SW480 (cell line): ENCODE data around the gene VPREB3.
A peak's percentile ranks its signal among the peaks of the same experiment; 100 is the strongest.

Source experiments
- DNase-seq: peaks from one replicate; pipeline ENCODE4 v3.0.0-alpha.2; 2016; ENCODE audit warnings: low spot score

The VPREB3 gene

GRCh38 chr22:23764899-23765881 is 11.0 kb upstream of the VPREB3 start:
- DNase-seq: no peak

GRCh38 chr22:23763954-23764353 is 9.7 kb upstream of the VPREB3 start:
- no peak for DNase-seq

- no peak for DNase-seq
Observed at GRCh38 chr22:23763579-23763945, 9.3 kb upstream of the VPREB3 start.

- no peak for DNase-seq
Observed at GRCh38 chr22:23762842-23763578, 8.8 kb upstream of the VPREB3 start, which contains the start of gene C22orf15. Gene C22orf15, plus strand, starts transcription at chr22:23762990. Its CDS starts 317 bp downstream, at chr22:23763307.

DNA sequence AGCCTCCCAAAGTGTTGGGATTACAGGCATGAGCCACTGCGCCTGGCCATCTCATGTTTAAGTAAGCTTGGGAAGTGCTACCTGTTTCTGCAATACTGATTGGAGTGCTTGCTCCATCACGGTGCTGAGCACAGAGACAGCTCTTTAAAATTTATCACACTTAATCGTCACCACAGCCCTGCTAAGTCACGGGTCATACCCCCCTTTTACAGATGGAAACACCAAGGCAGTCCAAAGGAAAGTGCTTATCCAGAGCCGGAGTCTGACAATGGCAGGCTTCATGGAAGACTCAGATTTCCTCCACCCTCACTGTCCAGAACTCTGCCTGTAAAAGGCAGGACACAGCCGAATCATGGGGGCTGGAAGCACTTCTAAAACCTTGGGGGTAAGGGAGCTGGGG is 5.8 kb upstream of the VPREB3 start:
- no peak for DNase-seq

DNA sequence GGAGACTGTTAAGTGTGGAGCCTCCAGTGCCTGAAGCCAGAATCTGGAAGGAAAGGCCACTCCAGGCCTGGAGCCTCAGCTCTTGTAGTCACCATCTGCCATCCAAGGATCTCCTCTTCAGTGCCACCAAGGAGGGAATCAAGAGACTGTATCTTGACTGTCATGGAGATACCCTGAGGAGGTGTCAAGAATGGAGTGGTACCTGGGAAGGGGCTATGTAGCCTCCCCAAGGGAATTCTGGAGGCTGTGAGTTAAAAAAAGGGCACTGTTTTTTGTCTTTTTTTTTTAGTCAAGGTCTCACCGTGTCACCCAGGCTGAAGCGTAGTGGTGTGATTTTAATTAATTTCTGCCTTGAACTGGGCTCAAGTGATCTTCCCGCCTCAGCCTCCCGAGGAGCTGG is 5.3 kb upstream of the VPREB3 start:
- DNase-seq: no peak

GRCh38 chr22:23756891-23757290 is 2.7 kb upstream of the VPREB3 start:
- DNase-seq: no peak

GRCh38 chr22:23755711-23756110 is 1.5 kb upstream of the VPREB3 start:
- no peak for DNase-seq

DNA sequence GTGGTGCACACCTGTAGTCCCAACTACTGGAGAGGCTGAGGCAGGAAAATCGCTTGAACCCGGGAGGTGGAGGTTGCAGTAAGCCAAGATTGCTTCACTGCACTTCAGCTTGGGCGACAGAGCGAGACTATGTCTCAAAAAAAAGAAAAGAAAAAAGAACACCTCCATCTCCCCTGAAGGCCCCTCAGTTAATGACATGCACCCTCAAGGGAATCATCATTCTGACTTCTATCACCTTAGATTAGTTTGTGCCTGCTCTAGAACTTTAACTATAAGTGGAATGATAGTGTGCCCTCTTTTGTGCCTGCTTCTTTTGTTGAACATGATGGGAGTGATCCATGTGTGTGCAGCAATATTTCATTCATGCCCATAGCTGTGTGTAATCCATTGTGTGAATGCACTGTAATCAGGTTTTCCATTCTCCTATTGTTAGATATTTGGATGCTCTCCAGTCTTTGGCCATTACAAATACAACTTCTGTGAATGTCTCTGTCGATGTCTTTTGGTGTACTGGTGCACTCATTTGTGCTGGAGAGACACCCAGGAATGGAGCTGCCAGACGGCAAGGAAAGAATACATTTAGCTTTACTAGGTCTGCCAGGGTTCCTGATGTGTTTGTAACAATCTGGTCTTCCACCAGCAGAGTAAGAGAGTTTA is 883 bp upstream of the VPREB3 start:
- DNase-seq: no peak

DNA sequence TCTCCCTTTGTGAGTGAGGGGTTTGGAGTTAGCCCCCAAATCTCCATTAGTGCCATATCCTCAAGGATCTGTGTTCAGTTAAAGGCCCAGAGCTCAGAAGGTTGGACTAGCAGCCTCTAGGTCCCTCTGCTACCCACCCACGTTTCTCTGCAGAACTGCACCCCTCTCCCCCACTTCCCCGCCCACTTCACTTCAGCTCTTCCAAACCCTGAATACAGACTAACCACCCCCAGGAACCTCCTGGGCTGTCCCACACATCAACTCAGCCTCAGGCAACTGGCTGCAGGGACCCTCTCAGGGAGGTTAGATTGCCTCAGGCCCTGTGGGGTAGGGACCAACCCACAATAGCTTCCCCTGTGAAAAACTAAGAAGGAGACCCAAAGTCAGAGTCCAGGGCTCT is 840 bp downstream of the VPREB3 start:
- no peak for DNase-seq

DNA sequence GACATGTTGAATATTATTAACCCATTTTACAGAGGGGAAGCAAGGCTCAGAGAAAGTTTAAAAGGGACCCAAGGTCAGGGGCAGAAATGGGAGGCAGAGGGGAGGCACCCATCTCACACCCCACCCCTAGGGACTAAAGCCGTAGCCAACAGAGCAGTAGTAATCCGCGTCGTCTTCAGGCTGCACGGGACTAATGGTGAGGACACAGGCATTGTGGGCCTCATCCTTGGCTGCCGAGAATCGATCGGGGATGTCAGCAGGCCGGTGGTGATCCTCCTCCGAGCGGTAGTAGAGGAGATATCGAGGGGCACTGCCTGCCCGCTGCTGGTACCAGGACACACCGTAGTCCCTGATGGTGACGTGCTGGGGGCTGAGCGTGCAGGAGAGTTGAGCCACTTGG is 1.5 kb downstream of the VPREB3 start:
- DNase-seq: no peak

DNA sequence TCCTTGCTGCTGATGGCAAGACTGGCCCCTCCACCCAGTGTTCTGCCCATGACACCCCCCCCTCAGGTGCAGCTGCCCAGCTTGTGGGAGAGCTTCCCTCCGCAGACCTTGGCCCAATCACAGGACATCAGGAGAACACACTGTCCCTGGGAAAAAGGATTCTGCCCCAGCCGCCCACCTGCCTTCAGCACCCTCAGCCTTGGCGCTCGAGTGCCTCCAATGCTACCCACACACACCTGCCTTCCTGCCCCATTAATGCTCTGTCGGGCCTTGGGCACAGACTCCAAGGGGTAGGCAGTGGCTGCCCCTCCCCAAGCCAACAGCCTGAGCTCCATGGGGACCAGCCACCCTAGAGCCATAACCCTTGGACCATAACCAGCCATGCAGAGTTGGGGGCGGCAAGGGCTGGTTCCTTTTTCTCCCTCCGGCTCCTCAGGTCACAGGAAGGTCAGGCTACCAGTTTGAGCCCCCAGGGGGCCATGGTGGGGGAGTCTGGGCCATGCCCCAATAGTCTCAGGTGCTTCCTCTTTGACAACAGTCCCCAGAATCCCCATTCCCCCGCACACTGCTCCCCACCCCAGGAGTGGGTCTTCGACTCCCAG is 2.0 kb downstream of the VPREB3 start:
- DNase-seq: no peak

- no peak for DNase-seq
Observed at GRCh38 chr22:23751441-23751996, 2.7 kb downstream of the VPREB3 start.

GRCh38 chr22:23750714-23751440 is 3.3 kb downstream of the VPREB3 start, which contains the start of gene ZNF70:
Gene ZNF70, minus strand, starts transcription at chr22:23751112. Its CDS starts 5,972 bp downstream, at chr22:23745140.
- DNase-seq: peak; percentile 86

- no peak for DNase-seq
Observed at GRCh38 chr22:23750367-23750713, 3.9 kb downstream of the VPREB3 start.

DNA sequence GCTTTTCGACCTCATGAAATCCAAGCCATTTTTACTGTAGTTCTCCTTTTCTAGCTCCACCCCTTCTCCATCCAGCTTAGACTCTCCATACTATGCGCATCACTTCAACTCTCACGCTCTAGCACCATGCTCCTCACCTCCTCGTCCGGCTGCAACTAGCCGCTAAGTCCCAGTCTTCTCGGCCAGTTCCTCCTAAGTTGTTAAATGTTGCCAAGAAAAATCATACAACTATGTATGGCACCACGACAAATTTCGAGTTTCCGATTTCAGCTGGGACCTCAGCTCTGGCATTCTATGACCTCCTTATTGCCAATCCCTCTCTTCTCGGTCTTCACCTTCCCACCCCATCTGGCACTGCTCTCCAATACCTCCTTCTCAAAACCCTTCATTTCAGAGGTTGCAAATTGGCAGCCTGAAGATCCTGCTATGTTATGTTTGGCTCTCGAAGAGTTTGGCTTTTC is 4.4 kb downstream of the VPREB3 start:
- DNase-seq: no peak

GRCh38 chr22:23745791-23746190 is 8.4 kb downstream of the VPREB3 start:
- no peak for DNase-seq

DNA sequence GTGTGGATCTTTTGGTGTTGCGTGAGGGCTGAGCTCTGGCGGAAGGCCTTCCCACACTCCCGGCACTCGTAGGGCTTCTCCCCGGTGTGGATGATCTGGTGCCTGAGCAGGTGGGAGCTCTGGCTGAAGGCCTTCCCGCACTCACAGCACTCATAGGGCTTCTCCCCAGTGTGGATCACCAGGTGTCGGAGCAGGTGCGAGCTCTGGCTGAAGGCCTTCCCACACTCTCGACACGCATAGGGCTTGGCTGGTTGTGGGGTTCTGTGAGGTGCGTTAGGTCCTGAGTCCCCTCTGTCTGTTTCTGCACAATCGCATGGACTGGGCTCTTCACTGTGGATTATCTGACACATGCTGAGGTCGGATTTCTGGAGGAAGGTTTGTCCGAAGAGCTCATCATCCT is 9.7 kb downstream of the VPREB3 start:
- DNase-seq: no peak

- no peak for DNase-seq
Observed at GRCh38 chr22:23744001-23744400, 10.2 kb downstream of the VPREB3 start.

- DNase-seq: no peak
Observed at GRCh38 chr22:23743303-23743705, 10.9 kb downstream of the VPREB3 start.
